Karpas-422 (cell line): ENCODE data around the gene TPX2. TPM values are rescaled to one million over a fixed set of nuclear protein-coding genes. Genes with fewer than 3 reads are reported as not detected.

Source experiments
- DNase-seq: peaks from one replicate; pipeline ENCODE4 v3.0.0-alpha.2; 2015
- H2AFZ ChIP-seq: fragments of 200-600 bp; sonication (generic); 2 replicates; pipeline ENCODE4 v1.6.1; 2014; ENCODE audit warnings: antibody characterized with exemption, low read length, mixed read lengths
- H3K27ac ChIP-seq: fragments of 200-600 bp; sonication (generic); 2 replicates; pipeline ENCODE4 v1.5.1; 2014; ENCODE audit warnings: mild to moderate bottlenecking, low read length, moderate library complexity
- H3K27me3 ChIP-seq: fragments of 200-600 bp; sonication (generic); 2 replicates; pipeline ENCODE4 v1.6.1; 2014; ENCODE audit warnings: low read length, mixed read lengths
- H3K36me3 ChIP-seq: fragments of 200-600 bp; sonication (generic); 2 replicates; pipeline ENCODE4 v1.6.1; 2014; ENCODE audit warnings: low read length, mixed read lengths; ENCODE audit not compliant: insufficient read depth
- H3K4me1 ChIP-seq: fragments of 200-600 bp; sonication (generic); 2 replicates; pipeline ENCODE4 v1.6.1; 2014; ENCODE audit warnings: mild to moderate bottlenecking, low read length, mixed read lengths
- H3K4me2 ChIP-seq: fragments of 200-600 bp; sonication (generic); 2 replicates; pipeline ENCODE4 v1.6.1; 2014; ENCODE audit warnings: low read length, low read depth, mild to moderate bottlenecking; ENCODE audit not compliant: poor library complexity, severe bottlenecking
- H3K4me3 ChIP-seq: fragments of 200-600 bp; sonication (generic); 2 replicates; pipeline ENCODE4 v1.5.1; 2014; ENCODE audit warnings: mild to moderate bottlenecking, antibody characterized with exemption, low read length, mixed read lengths
- H3K79me2 ChIP-seq: fragments of 200-600 bp; sonication (generic); 2 replicates; pipeline ENCODE4 v1.6.1; 2014; ENCODE audit warnings: mild to moderate bottlenecking, low read length, mixed read lengths
- H3K9ac ChIP-seq: fragments of 200-600 bp; sonication (generic); 2 replicates; pipeline ENCODE4 v1.6.0; 2014; ENCODE audit warnings: low read length
- H3K9me2 ChIP-seq: fragments of 200-600 bp; sonication (generic), shearing (Covaris generic); replicated peaks from 2 replicates; pipeline ENCODE4 v1.6.0; 2014; ENCODE audit warnings: mild to moderate bottlenecking, low read length, moderate library complexity; ENCODE audit not compliant: insufficient read depth
- H3K9me3 ChIP-seq: fragments of 300-700, 200-600 bp; sonication (generic); 2 replicates; pipeline ENCODE4 v1.6.1; 2014; ENCODE audit warnings: low read length, mixed read lengths
- H4K20me1 ChIP-seq: fragments of 200-600 bp; sonication (generic); 2 replicates; pipeline ENCODE4 v1.6.1; 2014; ENCODE audit warnings: mild to moderate bottlenecking, antibody characterized with exemption, low read length, low read depth; ENCODE audit not compliant: insufficient read depth
- total RNA-seq: library from RNA; depleted of rRNA; stranded (reverse); fragments of >200 nt; shearing (Covaris generic); gene quantifications from 2 replicates; pipeline ENCODE4 v1.2.3, GENCODE V29; 2014; ENCODE audit warnings: low replicate concordance; rRNA removed

The TPX2 gene
- 54.0 and 55.5 TPM in 2 replicates for total RNA-seq

GRCh38 chr20:31738729-31739549 lies at the start of gene TPX2:
TPX2 (plus strand) TSS chr20:31739290; CDS start chr20:31757477, 18,187 bp downstream.
- peak within 1 kb of the TSS; percentile 22 for H2AFZ ChIP-seq
- peaks cover 7% of the 10 kb centered on the region; the same call in 1 of the 2 replicates for H3K36me3 ChIP-seq
- peak within 1 kb of the TSS; percentile 74 for H3K27ac ChIP-seq
- no peaks in the 10 kb centered on the region for H3K9me2 ChIP-seq
- DNase-seq: peak; percentile 98
- no peaks in the 10 kb centered on the region for H3K9me3 ChIP-seq
- H4K20me1 ChIP-seq: no peaks in the 10 kb centered on the region
- H3K79me2 ChIP-seq: peaks cover 48% of the 10 kb centered on the region
- peaks cover 18% of the 10 kb centered on the region for H3K4me1 ChIP-seq
- peak within 1 kb of the TSS; percentile 75 for H3K4me2 ChIP-seq
- H3K4me3 ChIP-seq: peak within 1 kb of the TSS; percentile 79
- no peaks in the 10 kb centered on the region for H3K27me3 ChIP-seq
- H3K9ac ChIP-seq: peak within 1 kb of the TSS; percentile 78

GRCh38 chr20:31690124-31690666 lies 48.9 kb upstream of the TPX2 start:
- Histone ChIP-seq H3K79me2 (peaks cover 42% of the 10 kb centered on the region), H3K9me3 (no peaks in the 10 kb centered on the region), H3K36me3 (no peaks in the 10 kb centered on the region; the same call in 1 of the 2 replicates), H3K27me3 (no peaks in the 10 kb centered on the region), H4K20me1 (no peaks in the 10 kb centered on the region), H3K9ac (0 out of 2 replicates have a peak overlapping the region, but pooled peaks have one; percentile 6), H3K27ac (peak overlapping the region; percentile 95), H3K4me3 (peak overlapping the region; percentile 5; the same call in 1 of the 2 replicates), H3K9me2 (no peaks in the 10 kb centered on the region), H3K4me1 (peaks cover 74% of the 10 kb centered on the region), H2AFZ (no peak overlapping the region), H3K4me2 (peak overlapping the region; percentile 67)
- no peak for DNase-seq

- peak overlapping the region; percentile 95 for H3K27ac ChIP-seq
- no peaks in the 10 kb centered on the region for H3K9me2 ChIP-seq
- H3K4me3 ChIP-seq: peak overlapping the region; percentile 31; the same call in 1 of the 2 replicates
- no peaks in the 10 kb centered on the region; the same call in 1 of the 2 replicates for H3K36me3 ChIP-seq
- H3K9ac ChIP-seq: peak overlapping the region; percentile 43
- DNase-seq: peak; percentile 88
- H3K27me3 ChIP-seq: no peaks in the 10 kb centered on the region
- H3K4me1 ChIP-seq: peaks cover 59% of the 10 kb centered on the region
- H3K79me2 ChIP-seq: peaks cover 50% of the 10 kb centered on the region
- H4K20me1 ChIP-seq: no peaks in the 10 kb centered on the region
- no peaks in the 10 kb centered on the region for H3K9me3 ChIP-seq
- no peak overlapping the region for H2AFZ ChIP-seq
- peak overlapping the region; percentile 67 for H3K4me2 ChIP-seq
These were observed 47.3 kb upstream of the TPX2 start for GRCh38 chr20:31691646-31692275.

GRCh38 chr20:31693402-31693801 lies 45.7 kb upstream of the TPX2 start:
- no peak overlapping the region for H3K4me2 ChIP-seq
- H3K9me3 ChIP-seq: no peaks in the 10 kb centered on the region
- no peaks in the 10 kb centered on the region for H3K36me3 ChIP-seq
- no peaks in the 10 kb centered on the region for H3K9me2 ChIP-seq
- H3K27me3 ChIP-seq: no peaks in the 10 kb centered on the region
- no peak overlapping the region for H3K9ac ChIP-seq
- H3K79me2 ChIP-seq: peaks cover 50% of the 10 kb centered on the region
- H3K4me3 ChIP-seq: no peak overlapping the region
- H4K20me1 ChIP-seq: no peaks in the 10 kb centered on the region
- H3K4me1 ChIP-seq: peaks cover 49% of the 10 kb centered on the region
- no peak overlapping the region for H2AFZ ChIP-seq
- peak overlapping the region; percentile 95 for H3K27ac ChIP-seq
- DNase-seq: no peak

- no peaks in the 10 kb centered on the region for H3K27me3 ChIP-seq
- no peaks in the 10 kb centered on the region for H4K20me1 ChIP-seq
- H3K4me3 ChIP-seq: no peak overlapping the region
- no peaks in the 10 kb centered on the region for H3K36me3 ChIP-seq
- no peak for DNase-seq
- H3K4me1 ChIP-seq: peaks cover 53% of the 10 kb centered on the region
- H3K27ac ChIP-seq: peak overlapping the region; percentile 95
- no peak overlapping the region for H3K4me2 ChIP-seq
- H3K9me3 ChIP-seq: no peaks in the 10 kb centered on the region
- H2AFZ ChIP-seq: no peak overlapping the region
- no peak overlapping the region for H3K9ac ChIP-seq
- H3K9me2 ChIP-seq: no peaks in the 10 kb centered on the region
- peaks cover 52% of the 10 kb centered on the region for H3K79me2 ChIP-seq
These were observed 45.0 kb upstream of the TPX2 start for GRCh38 chr20:31693987-31694661.

- no peaks in the 10 kb centered on the region for H3K9me2 ChIP-seq
- H3K36me3 ChIP-seq: no peaks in the 10 kb centered on the region
- DNase-seq: no peak
- H3K4me1 ChIP-seq: peaks cover 54% of the 10 kb centered on the region
- peaks cover 53% of the 10 kb centered on the region for H3K79me2 ChIP-seq
- H3K9ac ChIP-seq: no peak overlapping the region
- no peaks in the 10 kb centered on the region for H3K27me3 ChIP-seq
- H3K9me3 ChIP-seq: no peaks in the 10 kb centered on the region
- peak overlapping the region; percentile 95 for H3K27ac ChIP-seq
- no peak overlapping the region for H3K4me2 ChIP-seq
- no peaks in the 10 kb centered on the region for H4K20me1 ChIP-seq
- H3K4me3 ChIP-seq: no peak overlapping the region
- no peak overlapping the region for H2AFZ ChIP-seq
These were observed 44.1 kb upstream of the TPX2 start for GRCh38 chr20:31694842-31695593.

GRCh38 chr20:31695849-31696804 lies 43.0 kb upstream of the TPX2 start:
- Histone ChIP-seq H3K79me2 (peaks cover 56% of the 10 kb centered on the region), H3K4me1 (peaks cover 44% of the 10 kb centered on the region), H4K20me1 (no peaks in the 10 kb centered on the region)

More at GRCh38 chr20:31695849-31696804, 43.0 kb upstream of the TPX2 start:
- H2AFZ ChIP-seq: no peak overlapping the region
- H3K9me3 ChIP-seq: no peaks in the 10 kb centered on the region
- H3K9me2 ChIP-seq: no peaks in the 10 kb centered on the region
- no peak overlapping the region for H3K4me3 ChIP-seq
- H3K4me2 ChIP-seq: no peak overlapping the region
- no peak for DNase-seq
- H3K36me3 ChIP-seq: no peaks in the 10 kb centered on the region
- H3K9ac ChIP-seq: no peak overlapping the region
- H3K27me3 ChIP-seq: no peaks in the 10 kb centered on the region
- 0 out of 2 replicates have a peak overlapping the region, but pooled peaks have one; percentile 95 for H3K27ac ChIP-seq
